ENCODE results near the gene FRMD4B. TPM values are rescaled to one million over a fixed set of nuclear protein-coding genes. Genes with fewer than 3 reads are reported as not detected.

Gene FRMD4B
- total and polyA plus RNA-seq, 12 donors, result 5.5 to 165 (median 17.4) TPM

- DNase-seq, result no peak
- peak overlapping the region in 1 of 5 donors; percentile 76 for H3K27ac ChIP-seq
- TF ChIP-seq POLR2A (IDR thresholded peaks at IDR 0.05) (no peak), CTCF (IDR thresholded peaks at IDR 0.05) (no peak)
- H3K27me3 ChIP-seq, result no peaks in the 10 kb centered on the region
- H3K9me3 ChIP-seq (replicated peaks in 1 of 3), result no peaks in the 10 kb centered on the region
- no peaks in the 10 kb centered on the region for H3K36me3 ChIP-seq (replicated peaks in 1 of 2)
- intact Hi-C loops (cut with DNase I), result no loop called here
- H3K4me1 ChIP-seq (replicated peaks in 1 of 2), result peaks cover 0 to 16% of the 10 kb centered on the region in 2 donors
- 79 to 91% (median 85%) methylated on average over 4 of the region's 4 CpGs for WGBS, 4 donors
- H3K4me3 ChIP-seq, result no peak overlapping the region
Measured at GRCh38 chr3:69322158-69322509, 63.8 kb downstream of the FRMD4B start.

GRCh38 chr3:69321301-69322157, 64.4 kb downstream of the FRMD4B start:
- no peaks in the 10 kb centered on the region for H3K27me3 ChIP-seq
- peaks cover 0 to 11% of the 10 kb centered on the region in 2 donors for H3K4me1 ChIP-seq (replicated peaks in 1 of 2)
- H3K27ac ChIP-seq, result peak overlapping the region in 3 of 5 donors; percentile 17 to 76 (median 67)
- intact Hi-C loops (cut with DNase I), result no loop called here
- no peak overlapping the region for H3K4me3 ChIP-seq
- no peak for DNase-seq
- no peak for TF ChIP-seq CTCF (IDR thresholded peaks at IDR 0.05)
- TF ChIP-seq POLR2A (IDR thresholded peaks at IDR 0.05), result no peak
- WGBS, 4 donors, result 72 to 89% (median 80%) methylated on average over 9 of the region's 9 CpGs
- no peaks in the 10 kb centered on the region for H3K9me3 ChIP-seq (replicated peaks in 1 of 3)
- no peaks in the 10 kb centered on the region for H3K36me3 ChIP-seq (replicated peaks in 1 of 2)

- 62 to 82% (median 68%) methylated on average over 4 of the region's 4 CpGs for WGBS, 4 donors
- TF ChIP-seq CTCF (IDR thresholded peaks at IDR 0.05), result no peak
- TF ChIP-seq POLR2A (IDR thresholded peaks at IDR 0.05), result no peak
- H3K36me3 ChIP-seq (replicated peaks in 1 of 2), result no peaks in the 10 kb centered on the region
- intact Hi-C loops (cut with DNase I), result no loop called here
- no peaks in the 10 kb centered on the region for H3K9me3 ChIP-seq (replicated peaks in 1 of 3)
- peak in 5 of 7 donors; percentile 9 to 30 (median 22) for DNase-seq
- H3K4me1 ChIP-seq (replicated peaks in 1 of 2), result peaks cover 0 to 6% of the 10 kb centered on the region in 2 donors
- H3K4me3 ChIP-seq, result no peak overlapping the region
- H3K27ac ChIP-seq, result peak overlapping the region in 2 of 5 donors; percentile 67 to 76
- H3K27me3 ChIP-seq, result no peaks in the 10 kb centered on the region
Measured at GRCh38 chr3:69320871-69321271, 65.0 kb downstream of the FRMD4B start.

- no peak for TF ChIP-seq POLR2A (IDR thresholded peaks at IDR 0.05)
- TF ChIP-seq CTCF (IDR thresholded peaks at IDR 0.05), result no peak
- WGBS, 4 donors, result 62 to 74% (median 69%) methylated on average over 4 of the region's 4 CpGs
- no peaks in the 10 kb centered on the region for H3K27me3 ChIP-seq
- H3K27ac ChIP-seq, result no peak overlapping the region
- H3K4me3 ChIP-seq, result no peak overlapping the region
- H3K9me3 ChIP-seq (replicated peaks in 1 of 3), result no peaks in the 10 kb centered on the region
- H3K36me3 ChIP-seq (replicated peaks in 1 of 2), result no peaks in the 10 kb centered on the region
- intact Hi-C loops (cut with DNase I), result no loop called here
- no peak for DNase-seq
- H3K4me1 ChIP-seq (replicated peaks in 1 of 2), result no peaks in the 10 kb centered on the region
Measured at GRCh38 chr3:69319652-69320051, 66.2 kb downstream of the FRMD4B start.

All from adrenal gland (tissue), 12 donors.